ENCODE results near the gene TBC1D30. TPM values are rescaled to one million over a fixed set of nuclear protein-coding genes. Genes with fewer than 3 reads are reported as not detected.

Gene TBC1D30
- total RNA-seq, 1 experiment from 2014 or later = 2.0 TPM

DNA sequence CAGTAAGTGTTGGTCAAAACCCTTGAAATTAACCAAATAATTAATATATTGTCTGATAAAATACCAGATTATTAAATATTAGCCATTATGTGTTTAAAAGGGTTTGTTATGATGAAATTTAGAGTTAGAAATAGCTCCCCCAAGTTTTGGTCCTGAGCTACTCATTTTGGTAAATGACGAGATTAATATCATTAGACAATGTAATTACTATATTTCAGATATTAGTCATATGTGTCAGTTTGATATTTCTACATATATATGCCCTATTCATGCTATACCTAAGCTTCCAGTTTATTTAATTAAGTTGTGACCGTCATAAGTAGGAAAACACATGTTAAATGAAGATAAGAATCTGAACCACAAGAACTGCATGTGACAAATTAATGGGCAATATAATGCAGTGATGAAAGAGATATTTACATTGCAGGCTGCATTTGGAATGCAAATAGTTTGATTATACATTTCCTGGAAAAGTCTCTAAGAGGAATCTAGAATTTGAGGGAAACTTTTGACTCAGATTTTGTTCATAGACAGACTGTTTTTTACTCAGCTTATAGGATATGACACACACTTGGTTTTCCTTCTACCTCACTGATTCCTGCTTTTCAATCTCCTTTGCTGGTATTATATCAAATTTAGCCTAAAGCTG, 70.5 kb downstream of the TBC1D30 start:
- Histone ChIP-seq H3K9me3 (ENCODE audit: low read depth, low read length, poor library complexity, severe bottlenecking) (no peaks in the 10 kb centered on the region), H3K27me3 (replicated peaks; ENCODE audit: insufficient read depth, low read depth, low read length, poor library complexity) (peaks cover 3% of the 10 kb centered on the region), H3K27ac (ENCODE audit: low read depth, low read length, poor library complexity, severe bottlenecking) (no peak overlapping the region), H3K4me1 (ENCODE audit: insufficient read depth, low read length, poor library complexity, severe bottlenecking) (no peaks in the 10 kb centered on the region), H3K4me3 (ENCODE audit: low read depth, low read length, poor library complexity, severe bottlenecking) (no peak overlapping the region), H3K36me3 (ENCODE audit: insufficient read depth, low read length, poor library complexity, severe bottlenecking) (no peaks in the 10 kb centered on the region)
- DNase-seq (ENCODE audit: low spot score) = no peak
- ChIA-PET POLR2A (ENCODE audit: low non-redundant PET) (no interaction called here), CTCF (no interaction called here)
- intact Hi-C loops (cut with micrococcal nuclease; ENCODE audit: unreplicated experiment) = loop anchor here (5.0 to 10.0 kb wide), 6 partner anchors 212 to 1800 kb away; partner anchors contain the start of gene WIF1
- no TSS peak for BruUV-seq (replicated peaks)
- TF ChIP-seq, protein P1, sequence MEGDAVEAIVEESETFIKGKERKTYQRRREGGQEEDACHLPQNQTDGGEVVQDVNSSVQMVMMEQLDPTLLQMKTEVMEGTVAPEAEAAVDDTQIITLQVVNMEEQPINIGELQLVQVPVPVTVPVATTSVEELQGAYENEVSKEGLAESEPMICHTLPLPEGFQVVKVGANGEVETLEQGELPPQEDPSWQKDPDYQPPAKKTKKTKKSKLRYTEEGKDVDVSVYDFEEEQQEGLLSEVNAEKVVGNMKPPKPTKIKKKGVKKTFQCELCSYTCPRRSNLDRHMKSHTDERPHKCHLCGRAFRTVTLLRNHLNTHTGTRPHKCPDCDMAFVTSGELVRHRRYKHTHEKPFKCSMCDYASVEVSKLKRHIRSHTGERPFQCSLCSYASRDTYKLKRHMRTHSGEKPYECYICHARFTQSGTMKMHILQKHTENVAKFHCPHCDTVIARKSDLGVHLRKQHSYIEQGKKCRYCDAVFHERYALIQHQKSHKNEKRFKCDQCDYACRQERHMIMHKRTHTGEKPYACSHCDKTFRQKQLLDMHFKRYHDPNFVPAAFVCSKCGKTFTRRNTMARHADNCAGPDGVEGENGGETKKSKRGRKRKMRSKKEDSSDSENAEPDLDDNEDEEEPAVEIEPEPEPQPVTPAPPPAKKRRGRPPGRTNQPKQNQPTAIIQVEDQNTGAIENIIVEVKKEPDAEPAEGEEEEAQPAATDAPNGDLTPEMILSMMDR (conservative IDR thresholded peaks at IDR 0.05; ENCODE audit: low read depth, low read length) = no peak
- no peak for TF ChIP-seq EZH2 (IDR thresholded peaks at IDR 0.05; ENCODE audit: borderline replicate concordance, low read depth, low read length, poor library complexity, severe bottlenecking)

DNA sequence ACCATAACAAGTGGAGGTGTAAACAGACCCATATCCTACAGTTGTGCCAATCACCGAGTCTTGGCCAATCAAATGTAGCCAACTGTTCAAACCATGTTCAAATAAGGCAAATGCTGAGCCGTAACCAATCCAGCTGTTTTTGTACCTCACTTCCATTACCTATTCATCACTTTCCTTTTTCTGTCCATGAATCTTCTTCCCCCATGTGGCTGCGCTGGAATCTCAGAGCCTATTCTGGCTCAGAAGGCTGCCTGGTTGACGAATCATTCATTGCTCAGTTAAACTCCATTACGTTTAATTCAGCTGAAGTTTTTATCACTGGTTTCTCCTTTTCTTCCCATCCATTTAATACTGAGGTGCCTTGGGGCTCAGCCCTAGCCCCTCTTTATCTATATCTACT, 71.1 kb downstream of the TBC1D30 start:
- H3K36me3 ChIP-seq (ENCODE audit: insufficient read depth, low read length, poor library complexity, severe bottlenecking) = no peaks in the 10 kb centered on the region
- ChIA-PET POLR2A (ENCODE audit: low non-redundant PET) (no interaction called here), CTCF (no interaction called here)
- DNase-seq (ENCODE audit: low spot score) = no peak
- H3K27ac ChIP-seq (ENCODE audit: low read depth, low read length, poor library complexity, severe bottlenecking) = no peak overlapping the region
- intact Hi-C loops (cut with micrococcal nuclease; ENCODE audit: unreplicated experiment) = loop anchor here (10.0 kb wide), 2 partner anchors 389 to 1799 kb away; no protein-coding TSS in a partner anchor
- no peak for TF ChIP-seq EZH2 (IDR thresholded peaks at IDR 0.05; ENCODE audit: borderline replicate concordance, low read depth, low read length, poor library complexity, severe bottlenecking)
- no peaks in the 10 kb centered on the region for H3K4me1 ChIP-seq (ENCODE audit: insufficient read depth, low read length, poor library complexity, severe bottlenecking)
- no peaks in the 10 kb centered on the region for H3K9me3 ChIP-seq (ENCODE audit: low read depth, low read length, poor library complexity, severe bottlenecking)
- H3K4me3 ChIP-seq (ENCODE audit: low read depth, low read length, poor library complexity, severe bottlenecking) = no peak overlapping the region
- no TSS peak for BruUV-seq (replicated peaks)
- no peaks in the 10 kb centered on the region for H3K27me3 ChIP-seq (replicated peaks; ENCODE audit: insufficient read depth, low read depth, low read length, poor library complexity)

DNA sequence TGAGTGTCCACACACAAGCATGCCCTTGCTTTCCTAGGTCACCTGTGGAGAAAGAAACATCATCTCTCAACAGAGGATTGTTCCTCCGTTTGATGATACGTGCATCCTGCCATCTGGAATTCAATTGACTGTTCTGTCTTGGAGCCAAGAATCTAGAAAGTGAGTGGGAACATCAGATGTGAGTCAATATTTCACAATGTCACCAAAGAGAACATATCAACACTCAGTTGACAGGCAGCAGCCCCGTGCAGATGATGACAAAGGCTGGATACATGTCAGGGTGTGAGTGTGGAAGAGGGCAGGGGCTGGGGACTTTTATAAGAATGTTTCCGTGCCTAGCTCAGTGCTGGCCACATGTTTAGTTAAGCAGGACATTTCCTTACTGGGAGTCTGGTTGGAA, 76.1 kb downstream of the TBC1D30 start:
- no peak for TF ChIP-seq EZH2 (IDR thresholded peaks at IDR 0.05; ENCODE audit: borderline replicate concordance, low read depth, low read length, poor library complexity, severe bottlenecking)
- TF ChIP-seq, protein P1 (conservative IDR thresholded peaks at IDR 0.05; ENCODE audit: low read depth, low read length) = no peak
- Histone ChIP-seq H3K27ac (ENCODE audit: low read depth, low read length, poor library complexity, severe bottlenecking) (no peak overlapping the region), H3K36me3 (ENCODE audit: insufficient read depth, low read length, poor library complexity, severe bottlenecking) (no peaks in the 10 kb centered on the region), H3K4me1 (ENCODE audit: insufficient read depth, low read length, poor library complexity, severe bottlenecking) (no peaks in the 10 kb centered on the region), H3K9me3 (ENCODE audit: low read depth, low read length, poor library complexity, severe bottlenecking) (no peaks in the 10 kb centered on the region), H3K4me3 (ENCODE audit: low read depth, low read length, poor library complexity, severe bottlenecking) (no peak overlapping the region), H3K27me3 (replicated peaks; ENCODE audit: insufficient read depth, low read depth, low read length, poor library complexity) (no peaks in the 10 kb centered on the region)
- intact Hi-C loops (cut with micrococcal nuclease; ENCODE audit: unreplicated experiment) = no loop called here
- ChIA-PET CTCF (no interaction called here), POLR2A (ENCODE audit: low non-redundant PET) (no interaction called here)
- no peak for DNase-seq (ENCODE audit: low spot score)
- no TSS peak for BruUV-seq (replicated peaks)
